IPS-NIHi7 (cell line): ENCODE measurements around the gene DCX.

Source experiments
- DNase-seq: peaks from one replicate; pipeline ENCODE4 v3.0.0; 2012; ENCODE audit warnings: mixed read lengths; ENCODE audit errors: extremely low spot score

Gene DCX

GRCh38 chrX:111309083-111309482 lies 102.9 kb downstream of the DCX start:
- no peak for DNase-seq

- no peak for DNase-seq
Measured at GRCh38 chrX:111308039-111308438, 104.0 kb downstream of the DCX start.

- DNase-seq: no peak
Measured at GRCh38 chrX:111302284-111302683, 109.7 kb downstream of the DCX start.

GRCh38 chrX:111288841-111289240 lies 123.2 kb downstream of the DCX start:
- no peak for DNase-seq

- no peak for DNase-seq
Measured at GRCh38 chrX:111284631-111285293, 127.2 kb downstream of the DCX start.

- no peak for DNase-seq
Measured at GRCh38 chrX:111283446-111283845, 128.5 kb downstream of the DCX start.

- no peak for DNase-seq
Measured at GRCh38 chrX:111282991-111283390, 129.0 kb downstream of the DCX start.

- DNase-seq: no peak
Measured at GRCh38 chrX:111282139-111282538, 129.9 kb downstream of the DCX start.

GRCh38 chrX:111270339-111270738 lies 141.7 kb downstream of the DCX start, which contains the start of gene CAPN6:
CAPN6 (minus strand) TSS chrX:111270483; CDS start chrX:111263936, 6,547 bp downstream.
- peak; percentile 70 for DNase-seq

GRCh38 chrX:111268506-111268905 lies 143.5 kb downstream of the DCX start:
- no peak for DNase-seq

GRCh38 chrX:111265486-111265885 lies 146.5 kb downstream of the DCX start:
- no peak for DNase-seq

GRCh38 chrX:111264385-111264784 lies 147.6 kb downstream of the DCX start:
- DNase-seq: no peak

- no peak for DNase-seq
Measured at GRCh38 chrX:111262086-111262485, 149.9 kb downstream of the DCX start.

- DNase-seq: no peak
Measured at GRCh38 chrX:111260451-111260850, 151.5 kb downstream of the DCX start.

GRCh38 chrX:111259559-111259958 lies 152.4 kb downstream of the DCX start:
- no peak for DNase-seq

- DNase-seq: no peak
Measured at GRCh38 chrX:111257733-111258132, 154.3 kb downstream of the DCX start.

GRCh38 chrX:111254896-111255693 lies 156.9 kb downstream of the DCX start:
- peak; percentile 40 for DNase-seq

GRCh38 chrX:111244235-111244750 lies 167.7 kb downstream of the DCX start:
- peak; percentile 39 for DNase-seq
